H9 (cell line): ENCODE results near the gene PIEZO2. TPM values are rescaled to one million over a fixed set of nuclear protein-coding genes. Genes with fewer than 3 reads are reported as not detected.
"Not testable (repeated sequence)": the region's sequence is repeated elsewhere in the genome, so short reads cannot be mapped to it uniquely, and the experiment has no call there.

Experiments used
- DNase-seq: peaks from one replicate; pipeline ENCODE4 v3.0.0-alpha.2; 2017
- H2AFZ ChIP-seq: one replicate; pipeline ENCODE4 v1.6.1; 2013; ENCODE audit warnings: mild to moderate bottlenecking, low read length, control low read depth, moderate library complexity
- H2AK5ac ChIP-seq: 2 replicates; pipeline ENCODE4 v1.6.1; 2013; ENCODE audit warnings: low read length, control low read depth, mixed read lengths; ENCODE audit not compliant: insufficient read length
- H2BK120ac ChIP-seq: one replicate; pipeline ENCODE4 v1.6.1; 2013; ENCODE audit warnings: low read depth, mild to moderate bottlenecking, low read length, control low read depth, inconsistent platforms; ENCODE audit not compliant: poor library complexity, severe bottlenecking
- H2BK12ac ChIP-seq: 2 replicates; pipeline ENCODE4 v1.6.1; 2013; ENCODE audit warnings: low read length, control low read depth, mixed read lengths, low read depth; ENCODE audit not compliant: insufficient read length
- H2BK15ac ChIP-seq: 2 replicates; pipeline ENCODE4 v1.6.1; 2013; ENCODE audit warnings: low read depth, low read length, control low read depth
- H2BK20ac ChIP-seq: one replicate; pipeline ENCODE4 v1.6.1; 2013; ENCODE audit warnings: low read depth, mild to moderate bottlenecking, low read length, control low read depth, inconsistent platforms; ENCODE audit not compliant: poor library complexity, severe bottlenecking
- H2BK5ac ChIP-seq: 2 replicates; pipeline ENCODE4 v1.6.1; 2013; ENCODE audit warnings: low read length, control low read depth, mixed read lengths; ENCODE audit not compliant: insufficient read length
- H3K14ac ChIP-seq: 2 replicates; pipeline ENCODE4 v1.6.1; 2013; ENCODE audit warnings: low read length, control low read depth; ENCODE audit not compliant: insufficient read depth
- H3K18ac ChIP-seq: 2 replicates; pipeline ENCODE4 v1.6.1; 2013; ENCODE audit warnings: low read depth, mild to moderate bottlenecking, mixed read lengths, low read length, control low read depth; ENCODE audit not compliant: insufficient read length
- H3K23ac ChIP-seq: 2 replicates; pipeline ENCODE4 v1.6.1; 2013; ENCODE audit warnings: low read length, control low read depth, mixed read lengths, low read depth; ENCODE audit not compliant: insufficient read length
- H3K23me2 ChIP-seq: 2 replicates; pipeline ENCODE4 v1.6.1; 2013; ENCODE audit warnings: low read depth, mild to moderate bottlenecking, mixed read lengths, low read length, control low read depth; ENCODE audit not compliant: insufficient read length, poor library complexity, severe bottlenecking
- H3K27ac ChIP-seq: 2 replicates; pipeline ENCODE4 v1.5.1; 2013; ENCODE audit warnings: low read length, control low read depth, mixed read lengths, low read depth; ENCODE audit not compliant: insufficient read length
- H3K27me3 ChIP-seq: 2 replicates; pipeline ENCODE4 v1.6.1; 2013; ENCODE audit warnings: low read length, control low read depth, inconsistent platforms; ENCODE audit not compliant: insufficient read depth
- H3K4ac ChIP-seq: 2 replicates; pipeline ENCODE4 v1.6.1; 2013; ENCODE audit warnings: low read depth, mild to moderate bottlenecking, control low read depth, inconsistent platforms, low read length, moderate library complexity
- H3K4me1 ChIP-seq: 2 replicates; pipeline ENCODE4 v1.6.1; 2013; ENCODE audit warnings: low read length, control low read depth, inconsistent platforms; ENCODE audit not compliant: insufficient read depth
- H3K4me2 ChIP-seq: 2 replicates; pipeline ENCODE4 v1.6.1; 2013; ENCODE audit warnings: low read length, control low read depth, mixed read lengths; ENCODE audit not compliant: insufficient read length, insufficient read depth
- H3K56ac ChIP-seq: 2 replicates; pipeline ENCODE4 v1.6.1; 2013; ENCODE audit warnings: low read depth, mild to moderate bottlenecking, mixed read lengths, low read length, control low read depth; ENCODE audit not compliant: insufficient read length
- H3K79me1 ChIP-seq: 2 replicates; pipeline ENCODE4 v1.6.1; 2013; ENCODE audit warnings: low read depth, mild to moderate bottlenecking, moderate library complexity, low read length, control low read depth, inconsistent platforms; ENCODE audit not compliant: insufficient read depth, poor library complexity, severe bottlenecking
- H3K79me2 ChIP-seq: 2 replicates; pipeline ENCODE4 v1.6.1; 2013; ENCODE audit warnings: low read length, control low read depth, inconsistent platforms; ENCODE audit not compliant: insufficient read depth
- H3K9ac ChIP-seq: 2 replicates; pipeline ENCODE4 v1.6.1; 2013; ENCODE audit warnings: low read length, control low read depth, mixed read lengths; ENCODE audit not compliant: insufficient read length; ENCODE audit errors: extremely low read depth
- H3K9me3 ChIP-seq: one replicate; pipeline ENCODE4 v1.6.1; 2013; ENCODE audit warnings: low read depth, low read length, inconsistent platforms; ENCODE audit not compliant: control insufficient read depth
- H3T11ph ChIP-seq: one replicate; pipeline ENCODE4 v1.6.1; 2013; ENCODE audit warnings: mild to moderate bottlenecking, low read length, control low read depth, inconsistent platforms
- H4K20me1 ChIP-seq: one replicate; pipeline ENCODE4 v1.6.1; 2013; ENCODE audit not compliant: control insufficient read depth, insufficient read length, insufficient read depth
- H4K5ac ChIP-seq: 2 replicates; pipeline ENCODE4 v1.6.1; 2013; ENCODE audit warnings: low read depth, mild to moderate bottlenecking, mixed read lengths, low read length, control low read depth; ENCODE audit not compliant: insufficient read length
- H4K8ac ChIP-seq: replicated peaks from 2 replicates; pipeline ENCODE4 v1.6.1; 2013; ENCODE audit warnings: low read length, control low read depth, mixed read lengths, low read depth; ENCODE audit not compliant: insufficient read length
- H4K91ac ChIP-seq: 2 replicates; pipeline ENCODE4 v1.6.1; 2013; ENCODE audit warnings: low read depth, mild to moderate bottlenecking, moderate library complexity, mixed read lengths, low read length, control low read depth; ENCODE audit not compliant: insufficient read length
- H3K27ac Mint-ChIP-seq, 3 experiments: 2 replicates in 2 of 3; 3 replicates in 1 of 3; pipeline ENCODE4 v1.8.0; 2020 to 2021; ENCODE audit warnings: mixed read lengths in 3 of 3, mild to moderate bottlenecking in 1 of 3, moderate library complexity in 1 of 3
- H3K27me3 Mint-ChIP-seq: 2 replicates; pipeline ENCODE4 v1.8.0; 2021; ENCODE audit warnings: low read depth, mild to moderate bottlenecking, moderate library complexity, mixed read lengths
- H3K36me3 Mint-ChIP-seq, 3 experiments: 2 replicates in 2 of 3; 3 replicates in 1 of 3; pipeline ENCODE4 v1.8.0; 2020 to 2021; ENCODE audit warnings: low read depth in 3 of 3, mixed read lengths in 3 of 3; ENCODE audit not compliant: insufficient read depth in 1 of 3
- H3K4me1 Mint-ChIP-seq, 2 experiments: 2 replicates each; pipeline ENCODE4 v1.8.0; 2020; ENCODE audit warnings: mixed read lengths in 2 of 2
- H3K4me3 Mint-ChIP-seq, 2 experiments: 2 replicates in 1 of 2; 3 replicates in 1 of 2; pipeline ENCODE4 v1.8.0; 2020 to 2021; ENCODE audit warnings: mild to moderate bottlenecking in 2 of 2, mixed read lengths in 2 of 2, moderate library complexity in 1 of 2
- H3K9me3 Mint-ChIP-seq, 2 experiments: 2 replicates in 1 of 2; 3 replicates in 1 of 2; pipeline ENCODE4 v1.8.0; 2020; ENCODE audit warnings: mild to moderate bottlenecking in 2 of 2, mixed read lengths in 2 of 2, moderate library complexity in 1 of 2
- CTCF ChIP-seq: fragments of 200-600 bp; sonication (generic); conservative IDR thresholded peaks from 3 replicates; pipeline ENCODE4 v1.8.0; 2021; ENCODE audit warnings: antibody characterized with exemption, mild to moderate bottlenecking
- WGBS: extraction: QIAGEN DNeasy Blood & Tissue Kit; methylation state at CpG from one replicate; pipeline ENCODE4 v1.1.7; 2013; ENCODE audit warnings: missing lambda C conversion rate, low lambda C conversion rate, mixed read lengths; ENCODE audit not compliant: insufficient read length; ENCODE audit errors: extremely low coverage; 5-methylcytosine and 5-hydroxymethylcytosine counted together
- total RNA-seq: library from RNA; stranded (reverse); gene quantifications from 2 replicates; pipeline ENCODE4 v1.2.1, GENCODE V29; 2021

The PIEZO2 gene
- total RNA-seq, 1 experiment from 2014 or later = 3.9 TPM

GRCh38 chr18:10935588-10935987 is 213.8 kb downstream of the PIEZO2 start:
- TF ChIP-seq CTCF = no peak
- no peak overlapping the region for H3K14ac ChIP-seq
- H3K79me1 ChIP-seq = no peaks in the 10 kb centered on the region
- no peak overlapping the region for H4K8ac ChIP-seq
- Mint-ChIP-seq H3K27me3 (no peaks in the 10 kb centered on the region), H3K9me3 (no peaks in the 10 kb centered on the region), H3K27ac (peak overlapping the region in 1 of 3 experiments; percentile 39; a peak in 1 of 7 replicates), H3K36me3 (peaks cover 0 to 2% (median 0%) of the 10 kb centered on the region in 3 experiments; a peak in 1 of 7 replicates), H3K4me1 (peaks cover 34 to 37% of the 10 kb centered on the region in 2 experiments), H3K4me3 (no peak overlapping the region)
- no peak overlapping the region for H2BK5ac ChIP-seq
- no peak overlapping the region for H2AFZ ChIP-seq
- no peaks in the 10 kb centered on the region for H3K9me3 ChIP-seq
- H3K79me2 ChIP-seq = no peaks in the 10 kb centered on the region
- WGBS = no CpG with 5 or more reads among the region's 7 CpGs
- H2BK20ac ChIP-seq = no peak overlapping the region
- no peaks in the 10 kb centered on the region for H3K27me3 ChIP-seq
- no peak overlapping the region for H4K91ac ChIP-seq
- no peak overlapping the region for H3K4ac ChIP-seq
- H3T11ph ChIP-seq = no peak overlapping the region
- H3K23ac ChIP-seq = no peak overlapping the region
- H3K56ac ChIP-seq = no peak overlapping the region
- no peak overlapping the region for H2BK120ac ChIP-seq
- no peak overlapping the region for H3K4me2 ChIP-seq
- H4K20me1 ChIP-seq = no peaks in the 10 kb centered on the region
- H2BK12ac ChIP-seq = no peak overlapping the region
- no peak overlapping the region for H3K18ac ChIP-seq
- H4K5ac ChIP-seq = no peak overlapping the region
- no peak overlapping the region for H2AK5ac ChIP-seq
- H3K9ac ChIP-seq = no peak overlapping the region
- no peak overlapping the region for H3K27ac ChIP-seq
- H3K23me2 ChIP-seq = no peaks in the 10 kb centered on the region
- no peak overlapping the region for H2BK15ac ChIP-seq
- H3K4me1 ChIP-seq = peaks cover 9% of the 10 kb centered on the region; the same call in 1 of the 2 replicates
- no peak for DNase-seq

GRCh38 chr18:10933648-10934047 is 215.7 kb downstream of the PIEZO2 start:
- H3K36me3 Mint-ChIP-seq, H2BK12ac ChIP-seq, H3K9me3 Mint-ChIP-seq, H3K9ac ChIP-seq, H3K79me2 ChIP-seq, H4K20me1 ChIP-seq, H3K27ac ChIP-seq, H2BK15ac ChIP-seq, H2AK5ac ChIP-seq, H3T11ph ChIP-seq, H2BK20ac ChIP-seq, H3K4me3 Mint-ChIP-seq, H3K27me3 Mint-ChIP-seq, H3K14ac ChIP-seq, H3K18ac ChIP-seq, H2BK120ac ChIP-seq, H3K56ac ChIP-seq, H3K23ac ChIP-seq, H3K23me2 ChIP-seq, H4K91ac ChIP-seq, H3K27me3 ChIP-seq, DNase-seq, H3K4me2 ChIP-seq, H3K4ac ChIP-seq, H3K79me1 ChIP-seq, H2AFZ ChIP-seq, H3K9me3 ChIP-seq, H4K5ac ChIP-seq, H4K8ac ChIP-seq, H2BK5ac ChIP-seq: not testable (repeated sequence)
- peaks cover 16% of the 10 kb centered on the region; the same call in 1 of the 2 replicates for H3K4me1 ChIP-seq
- WGBS = no CpG with 5 or more reads among the region's 3 CpGs
- Mint-ChIP-seq H3K4me1 (peaks cover 52 to 55% of the 10 kb centered on the region in 2 experiments), H3K27ac (0 out of 7 replicates have a peak overlapping the region, but pooled peaks of 2 of the 3 experiments have one; percentile 16 to 66)
